Dedifferentiated amniotic fluid mesenchymal stem cell (primary cell): ENCODE measurements around the gene FAM20C.
"Not testable (repeated sequence)": the region's sequence is repeated elsewhere in the genome, so short reads cannot be mapped to it uniquely, and the experiment has no call there.

ENCODE experiments used
- DNase-seq: peaks from one replicate; pipeline ENCODE4 v3.0.0-alpha.2; 2016; ENCODE audit errors: extremely low spot score

Gene FAM20C

DNA sequence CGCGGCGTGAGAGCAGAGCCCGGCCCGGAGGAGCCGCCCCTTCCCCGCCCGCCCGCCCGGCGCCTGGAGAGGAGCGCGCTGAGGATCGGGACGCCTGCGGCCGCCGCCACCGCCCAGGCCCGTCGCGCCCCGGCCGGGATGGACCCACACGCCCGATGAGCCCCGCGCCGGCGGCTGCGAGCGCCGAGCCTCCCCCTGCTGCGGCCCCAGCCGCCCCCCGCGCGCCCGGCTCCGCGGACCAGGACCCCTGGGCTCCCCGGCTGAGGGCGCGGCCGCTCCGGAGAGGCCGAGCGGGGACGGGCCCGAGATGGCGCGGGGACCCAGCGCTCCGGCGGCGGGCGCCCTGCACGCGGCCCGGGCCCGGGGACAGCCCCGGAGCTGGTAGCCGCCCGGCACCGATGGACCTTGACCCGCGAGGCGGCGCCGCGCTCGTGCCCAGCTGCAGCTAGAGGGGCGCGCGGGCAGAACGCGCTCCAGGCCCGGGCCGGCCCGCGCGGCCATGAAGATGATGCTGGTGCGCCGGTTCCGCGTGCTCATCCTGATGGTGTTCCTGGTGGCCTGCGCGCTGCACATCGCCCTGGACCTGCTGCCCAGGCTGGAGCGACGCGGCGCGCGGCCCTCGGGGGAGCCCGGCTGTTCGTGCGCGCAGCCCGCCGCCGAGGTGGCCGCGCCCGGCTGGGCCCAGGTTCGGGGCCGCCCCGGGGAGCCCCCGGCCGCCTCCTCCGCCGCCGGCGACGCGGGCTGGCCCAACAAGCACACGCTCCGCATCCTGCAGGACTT lies 520 bp downstream of the FAM20C start:
- no peak for DNase-seq

GRCh38 chr7:193481-194251 lies 1.3 kb downstream of the FAM20C start:
- no peak for DNase-seq

DNA sequence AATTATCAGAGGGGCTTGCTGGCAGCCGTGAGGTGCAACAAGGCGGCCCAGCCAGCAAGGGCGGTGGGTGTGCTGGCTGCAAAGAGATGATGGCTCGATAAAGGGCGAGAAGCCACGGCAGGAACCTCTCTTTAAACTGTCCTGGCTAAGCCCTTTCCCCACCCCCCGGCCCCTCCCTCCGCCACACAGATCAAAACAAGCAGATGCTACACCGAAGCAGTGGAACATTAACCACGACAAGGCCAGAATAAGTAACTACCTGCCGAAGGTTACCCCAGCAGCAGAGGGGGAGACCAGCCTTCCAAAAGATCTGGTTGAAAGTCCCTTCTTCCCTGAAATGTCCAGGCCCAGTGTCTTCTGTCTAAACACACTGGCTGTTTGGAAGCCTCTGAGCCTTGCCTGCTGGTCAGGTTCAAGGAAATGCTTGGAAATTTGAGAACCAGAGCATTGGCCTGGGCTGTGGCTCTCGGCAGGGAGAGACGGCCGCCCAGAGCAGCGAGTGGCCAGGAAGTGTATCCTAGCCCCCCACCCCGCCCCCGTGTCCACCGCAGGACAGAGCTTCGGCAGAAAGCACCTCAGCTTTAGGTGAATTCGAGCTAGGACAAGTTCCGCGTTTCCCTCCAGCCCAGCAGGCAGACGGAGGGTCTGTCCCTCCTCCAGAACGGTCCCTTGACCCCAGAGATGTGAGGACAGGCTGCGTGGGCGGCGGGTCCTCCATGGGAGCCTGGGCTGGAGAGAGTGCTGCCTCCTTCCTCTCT lies 2.1 kb downstream of the FAM20C start:
- no peak for DNase-seq

DNA sequence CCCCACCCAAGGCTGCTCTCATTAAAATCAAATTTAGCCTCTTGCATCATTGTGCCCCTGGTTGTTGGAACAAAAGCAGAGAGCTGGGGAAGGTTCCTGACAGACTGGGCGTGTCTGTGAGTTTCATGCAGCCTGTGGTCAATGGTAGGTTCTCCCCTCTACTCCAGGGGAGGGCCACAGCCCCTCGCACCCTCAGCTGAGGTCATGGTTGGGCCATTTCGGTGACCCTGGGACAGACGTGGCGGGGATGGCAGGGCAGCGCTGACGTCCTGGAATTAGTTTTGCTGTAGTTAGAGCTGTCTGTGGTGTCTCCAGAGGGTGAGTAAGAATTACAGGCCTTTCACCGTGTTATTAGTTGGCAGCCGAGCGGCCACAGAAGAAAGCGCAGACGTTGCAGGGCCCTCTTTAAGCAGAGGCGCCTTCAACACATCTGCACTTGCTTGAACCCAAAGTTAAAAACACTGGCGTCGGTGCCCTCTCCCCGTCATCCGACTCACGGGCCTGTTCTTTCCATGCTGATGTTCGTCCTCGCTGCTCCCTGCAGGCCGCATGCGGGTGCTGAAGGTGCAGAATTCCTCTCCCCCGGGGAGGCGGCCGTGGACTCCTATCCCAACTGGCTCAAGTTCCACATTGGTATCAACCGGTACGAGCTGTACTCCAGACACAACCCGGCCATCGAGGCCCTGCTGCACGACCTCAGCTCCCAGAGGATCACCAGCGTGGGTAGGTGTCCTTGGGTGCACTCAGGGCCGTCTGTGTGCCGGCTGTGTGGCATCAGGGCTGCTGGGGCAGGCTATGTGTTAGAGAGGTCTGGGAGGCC lies 2.8 kb downstream of the FAM20C start:
- DNase-seq = peak; percentile 44

GRCh38 chr7:195830-196128 lies 3.4 kb downstream of the FAM20C start:
- no peak for DNase-seq

DNA sequence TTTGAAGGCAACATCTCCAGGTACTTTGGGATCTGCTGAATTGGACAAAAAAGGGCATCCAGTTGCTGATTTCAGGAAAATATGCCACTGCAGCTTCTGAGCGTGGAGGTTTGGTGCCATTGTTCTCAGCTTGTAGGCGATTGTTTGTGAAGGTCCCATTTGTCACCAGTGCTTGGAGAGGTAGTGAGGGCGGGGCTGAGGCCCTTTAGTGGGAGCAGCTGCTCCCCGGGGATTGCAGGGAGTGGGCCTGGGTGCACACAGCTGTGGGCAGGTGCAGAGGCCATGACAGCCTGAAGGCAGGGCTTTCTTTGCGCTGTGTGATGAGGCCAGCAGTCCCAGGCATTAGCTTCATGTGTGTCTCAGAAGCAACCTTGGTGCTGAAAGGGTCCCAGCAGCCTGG lies 3.9 kb downstream of the FAM20C start:
- no peak for DNase-seq

DNA sequence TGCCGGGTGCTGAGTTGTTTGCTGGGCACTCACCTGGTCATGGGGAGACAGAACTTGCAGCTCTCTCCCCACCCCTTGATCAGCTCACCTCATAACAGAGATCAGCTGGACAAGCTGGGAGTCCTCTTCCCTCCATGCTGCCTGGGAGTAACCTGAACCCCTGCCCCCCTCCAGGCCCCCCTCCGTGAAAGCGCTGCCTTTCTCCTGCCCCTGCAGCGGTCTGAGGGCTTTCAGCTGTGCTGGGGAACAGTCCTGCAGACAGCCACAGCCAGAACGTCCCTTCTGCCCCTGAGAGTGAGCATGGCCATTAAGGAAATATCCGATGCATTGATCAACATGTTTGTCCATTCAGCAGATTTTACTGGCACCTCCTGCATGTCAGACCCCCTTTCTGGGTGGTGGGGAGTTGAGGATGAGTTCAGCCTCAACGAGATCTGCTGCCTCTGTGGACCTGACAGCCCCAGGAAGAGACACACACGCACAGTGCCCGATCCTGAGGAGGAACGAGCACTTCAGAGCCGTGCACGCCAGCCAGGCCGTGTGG lies 4.5 kb downstream of the FAM20C start:
- DNase-seq = no peak

- DNase-seq = no peak
Measured at GRCh38 chr7:197413-198335, 5.3 kb downstream of the FAM20C start.

DNA sequence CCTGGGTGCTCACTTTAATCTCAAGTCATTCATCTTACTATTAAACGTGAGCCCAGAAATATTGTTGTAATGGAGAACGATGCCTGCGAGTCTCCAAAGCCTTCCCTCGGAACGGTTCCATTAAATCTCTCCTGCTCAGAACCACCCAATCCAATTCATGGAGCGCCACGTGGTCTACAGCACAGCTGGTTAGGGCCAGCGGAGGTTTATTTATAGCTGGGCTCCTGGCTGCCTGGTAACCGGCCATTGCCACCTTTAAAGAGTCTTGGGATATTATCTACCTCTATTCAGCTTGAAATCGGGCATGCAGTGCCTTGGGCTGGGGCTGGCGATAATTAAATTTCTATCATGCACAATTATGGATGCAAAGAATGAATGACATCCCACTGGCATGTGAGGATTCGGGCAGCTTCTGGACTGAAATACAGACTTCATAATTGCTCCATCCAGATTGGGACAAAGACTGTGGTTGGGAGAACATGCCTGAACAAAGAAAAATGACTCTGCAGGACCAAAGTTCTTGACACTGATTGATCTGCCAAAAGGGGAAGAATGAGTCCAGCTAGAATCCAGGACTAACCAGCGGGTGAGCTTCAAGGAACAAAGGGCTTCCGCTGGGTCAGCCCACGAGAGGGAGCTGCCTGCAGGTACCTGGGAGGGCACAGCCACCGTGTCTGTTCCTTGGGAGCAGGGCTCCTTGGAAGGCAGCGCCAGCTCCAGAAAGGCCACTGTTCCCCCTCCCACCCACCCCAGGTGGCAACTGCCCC lies 7.3 kb downstream of the FAM20C start:
- DNase-seq = no peak

DNA sequence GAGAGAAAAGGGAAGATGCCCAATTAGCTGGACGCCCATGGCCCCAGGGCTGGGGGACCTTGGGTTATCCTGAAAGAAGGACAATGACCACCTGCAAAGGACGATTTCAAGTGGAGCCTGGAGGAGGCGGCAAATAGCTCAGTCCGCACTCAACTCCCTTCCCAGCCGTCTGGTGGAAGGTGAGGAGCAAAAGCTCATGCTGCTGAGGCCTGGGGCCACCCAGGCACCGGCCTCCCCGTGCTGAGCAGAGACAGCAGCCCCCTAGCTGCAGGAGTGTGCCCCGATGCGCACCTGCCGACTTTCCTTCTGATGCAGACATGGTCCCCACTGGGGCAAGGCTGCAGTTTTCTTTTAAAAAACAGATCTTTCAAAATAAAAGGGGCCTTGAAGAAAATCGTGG lies 7.9 kb downstream of the FAM20C start:
- DNase-seq = no peak

GRCh38 chr7:200704-201103 lies 8.3 kb downstream of the FAM20C start:
- no peak for DNase-seq

DNA sequence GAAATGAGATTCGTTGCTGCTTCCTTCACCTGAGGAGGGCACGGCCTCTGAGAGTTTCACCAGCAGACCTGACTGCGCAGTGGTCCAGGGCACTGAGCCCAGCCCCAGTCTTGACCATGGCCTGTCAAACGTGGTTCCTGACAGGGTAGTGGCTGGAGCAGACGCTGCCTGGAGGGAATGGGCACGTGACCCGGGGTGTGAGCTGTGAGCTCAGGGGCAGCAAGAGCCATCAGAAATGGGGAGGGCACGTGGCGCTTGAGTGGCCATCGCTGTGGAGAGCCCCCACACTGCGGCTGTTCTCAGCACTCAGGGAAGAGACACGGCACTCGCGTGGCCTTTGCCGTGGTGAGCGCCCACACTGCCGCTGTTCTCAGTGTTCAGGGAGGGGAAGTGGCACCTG lies 12.0 kb downstream of the FAM20C start:
- DNase-seq = no peak

DNA sequence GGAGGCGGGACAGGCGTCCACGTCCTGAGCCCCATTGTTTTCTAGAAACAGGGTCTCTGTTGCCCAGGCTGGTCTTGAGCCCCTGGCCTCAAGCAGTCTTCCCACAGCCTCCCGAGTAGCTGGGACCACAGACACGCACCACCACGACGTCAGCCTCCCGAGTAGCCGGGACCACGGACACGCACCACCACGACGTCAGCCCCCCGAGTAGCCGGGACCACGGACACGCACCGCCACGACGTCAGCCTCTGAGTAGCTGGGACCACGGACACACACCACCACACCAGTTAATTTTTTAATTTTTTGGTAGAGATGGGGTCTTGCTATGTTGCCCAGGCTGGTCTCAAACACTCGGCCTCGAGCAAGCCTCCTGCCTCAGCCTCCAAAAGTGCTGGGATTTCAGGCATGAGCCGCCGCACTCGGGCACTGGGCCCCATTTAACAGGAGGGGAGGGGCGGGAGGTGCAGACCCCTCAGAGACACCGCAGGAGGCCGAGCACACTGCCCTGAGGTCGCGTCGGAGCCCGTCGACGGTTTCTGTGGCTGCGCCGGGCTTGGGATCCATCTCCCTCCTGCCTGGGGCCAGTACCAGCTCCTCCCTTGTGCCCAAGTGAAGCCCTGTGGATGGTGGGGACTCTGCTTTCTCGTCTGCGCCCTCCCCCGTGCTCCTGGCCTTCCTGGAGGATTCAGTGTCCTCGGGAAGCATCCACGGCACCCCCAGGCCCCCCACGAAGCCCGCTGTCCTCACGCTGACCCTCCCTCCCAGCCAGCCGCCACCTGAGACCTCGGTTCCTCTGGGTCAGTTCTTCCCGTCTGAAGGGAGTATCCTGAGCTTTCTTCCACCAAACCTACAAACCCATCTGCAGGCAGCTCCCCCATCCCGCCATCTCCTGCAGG lies 13.0 kb downstream of the FAM20C start:
- no peak for DNase-seq

DNA sequence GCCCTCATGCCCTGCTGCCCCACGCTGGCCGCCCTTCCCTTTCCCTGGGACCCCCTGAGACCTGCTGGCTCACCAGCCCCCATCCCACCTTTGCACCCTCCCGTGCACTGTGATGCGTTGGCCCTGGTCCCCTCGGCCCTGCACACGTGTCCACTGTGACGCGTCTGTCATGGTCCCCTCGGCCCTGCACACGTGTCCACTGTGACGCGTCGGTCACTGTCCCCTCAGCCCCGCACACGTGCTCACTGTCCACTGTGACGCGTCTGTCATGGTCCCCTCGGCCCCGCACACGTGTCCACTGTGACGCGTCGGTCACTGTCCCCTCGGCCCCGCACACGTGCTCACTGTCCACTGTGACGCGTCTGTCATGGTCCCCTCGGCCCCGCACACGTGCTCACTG lies 14.0 kb downstream of the FAM20C start:
- not testable (repeated sequence) for DNase-seq

GRCh38 chr7:207418-208129 lies 15.2 kb downstream of the FAM20C start:
- DNase-seq = no peak

DNA sequence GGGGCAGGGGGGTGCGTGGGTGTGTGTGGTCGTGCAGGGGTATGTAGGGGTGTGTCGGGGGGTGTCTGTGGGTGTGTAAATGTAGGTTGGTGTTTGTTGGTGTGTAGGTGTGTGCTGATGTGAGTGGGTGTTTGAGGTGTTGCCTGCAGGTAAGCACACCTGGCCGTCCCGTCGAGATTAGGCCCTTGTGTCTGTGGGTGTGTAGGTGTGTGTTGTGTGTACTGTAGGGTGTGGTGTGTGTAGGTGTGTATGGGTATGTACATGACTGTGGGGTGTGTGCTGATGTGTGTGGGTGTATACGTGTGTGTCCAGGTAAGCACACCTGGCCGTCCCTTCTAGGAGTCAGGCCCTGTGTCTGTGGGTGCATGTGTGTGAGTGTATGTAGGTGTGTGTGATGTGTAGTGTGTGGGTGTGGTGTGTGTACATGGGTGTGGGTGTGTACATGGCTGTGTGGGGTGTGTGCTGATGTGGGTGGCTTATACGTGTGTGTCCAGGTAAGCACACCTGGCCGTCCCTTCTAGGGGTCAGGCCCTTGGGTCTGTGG lies 15.8 kb downstream of the FAM20C start:
- no peak for DNase-seq

- DNase-seq = no peak
Measured at GRCh38 chr7:208816-209215, 16.4 kb downstream of the FAM20C start.

- no peak for DNase-seq
Measured at GRCh38 chr7:209416-209815, 17.0 kb downstream of the FAM20C start.
